K562 (cell line): ENCODE data around the gene RAB5B. TPM values are rescaled to one million over a fixed set of nuclear protein-coding genes. Genes with fewer than 3 reads are reported as not detected.
"Not testable (repeated sequence)": the region's sequence is repeated elsewhere in the genome, so short reads cannot be mapped to it uniquely, and the experiment has no call there.

Experiments used
- ATAC-seq: fragments of 200-7000 bp; cut with Tn5 transposase; 3 replicates; pipeline ENCODE4 v1.9.1; 2020; ENCODE audit warnings: moderate library complexity
- BruUV-seq: library from RNA; stranded (reverse); fragments of 400-500 nt; replicated peaks from 2 replicates; lab custom pipeline; 2021; lab: Mats Ljungman, UMichigan
- CTCF ChIA-PET: fragments of 300-600 bp; formaldehyde crosslinking; extraction: SDS; loops from one replicate; lab custom pipeline; 2021; ENCODE audit warnings: low intra/inter-chr PET ratio; lab: Yijun Ruan, JAX
- POLR2A ChIA-PET: fragments of 300-600, 350-650 bp; sonication (Branson Sonifier 250); formaldehyde crosslinking; extraction: SDS; loops from one replicate; lab custom pipeline; 2021; ENCODE audit warnings: antibody characterized with exemption, inconsistent platforms; lab: Yijun Ruan, JAX
- DNase-seq, 4 experiments: peaks; one replicate each; pipeline versions ENCODE4 v3.0.0 to v3.0.0-alpha.2; 2011 to 2018; ENCODE audit warnings: low spot score in 3 of 4, mixed read lengths in 3 of 4; ENCODE audit errors: extremely low read depth in 1 of 4
- FAIRE-seq: peaks from 2 replicates; lab custom pipeline; 2011; peaks lifted over from hg19 to GRCh38; lab: Jason Lieb, UNC
- H2AFZ ChIP-seq: 2 replicates; pipeline ENCODE4 v1.6.0; 2011; ENCODE audit warnings: low read depth, low read length, control low read depth, inconsistent platforms
- H3K27ac ChIP-seq: fragments of 200-600 bp; 3 replicates; pipeline ENCODE4 v1.8.0; 2011; ENCODE audit warnings: low read depth, mild to moderate bottlenecking, control low read depth, inconsistent platforms, low read length, moderate library complexity, mixed read lengths; ENCODE audit errors: extremely low read depth
- H3K27me3 ChIP-seq, 2 experiments: fragments of 300-600 bp in 1 of 2; 2 replicates in 1 of 2; 3 replicates in 1 of 2; pipeline versions ENCODE4 v1.6.0 to v1.8.0; 2011; ENCODE audit warnings: inconsistent platforms in 2 of 2, low read length in 2 of 2, mild to moderate bottlenecking in 1 of 2, mixed read lengths in 1 of 2, moderate library complexity in 1 of 2; ENCODE audit not compliant: control insufficient read depth in 2 of 2, insufficient read depth in 2 of 2
- H3K36me3 ChIP-seq: fragments of 300-600 bp; 3 replicates; pipeline ENCODE4 v1.8.0; 2011; ENCODE audit warnings: mild to moderate bottlenecking, low read length, inconsistent platforms; ENCODE audit not compliant: control insufficient read depth, insufficient read depth
- H3K4me1 ChIP-seq, 2 experiments: fragments of 200-600 bp in 1 of 2; replicated peaks in 1 of 2; 2 replicates in 1 of 2; 3 replicates in 1 of 2; pipeline versions ENCODE4 v1.5.1 to v1.8.0; 2011; ENCODE audit warnings: inconsistent platforms in 2 of 2, low read length in 2 of 2, mild to moderate bottlenecking in 1 of 2, mixed read lengths in 1 of 2, moderate library complexity in 1 of 2; ENCODE audit not compliant: control insufficient read depth in 2 of 2, insufficient read depth in 2 of 2
- H3K4me2 ChIP-seq: 2 replicates; pipeline ENCODE4 v1.6.1; 2011; ENCODE audit warnings: low read length, control low read depth, inconsistent platforms, mixed read lengths; ENCODE audit not compliant: insufficient read depth
- H3K4me3 ChIP-seq: fragments of 200-600 bp; sonication (generic), shearing (Covaris generic); 2 replicates; pipeline ENCODE4 v1.5.1; 2016; ENCODE audit warnings: control low read depth, inconsistent platforms
- H3K79me2 ChIP-seq: fragments of 200-600 bp; 3 replicates; pipeline ENCODE4 v1.8.0; 2011; ENCODE audit warnings: low read length, inconsistent platforms; ENCODE audit not compliant: control insufficient read depth, insufficient read depth
- H3K9ac ChIP-seq, 2 experiments: 2 replicates each; pipeline versions ENCODE4 v1.6.0 to v1.6.1; 2011; ENCODE audit warnings: low read depth in 2 of 2, low read length in 2 of 2, control low read depth in 1 of 2, inconsistent platforms in 1 of 2, mild to moderate bottlenecking in 1 of 2, mixed read lengths in 1 of 2; ENCODE audit not compliant: insufficient read depth in 1 of 2
- H3K9me1 ChIP-seq: one replicate; pipeline ENCODE4 v1.6.0; 2011; ENCODE audit warnings: inconsistent platforms, mild to moderate bottlenecking, low read length, moderate library complexity; ENCODE audit not compliant: control insufficient read depth, insufficient read depth
- H3K9me3 ChIP-seq: replicated peaks from 2 replicates; pipeline ENCODE4 v1.5.1; 2011; ENCODE audit warnings: low read depth, low read length, inconsistent platforms; ENCODE audit not compliant: control insufficient read depth, insufficient read depth
- H4K20me1 ChIP-seq: replicated peaks from 2 replicates; pipeline ENCODE4 v1.6.1; 2011; ENCODE audit warnings: low read length, inconsistent platforms, mixed read lengths; ENCODE audit not compliant: control insufficient read depth, insufficient read depth
- FUS ChIP-seq: fragments of 200-400 bp; formaldehyde crosslinking; optimal IDR thresholded peaks from 2 replicates; pipeline ENCODE3; 2017; ENCODE audit warnings: low read depth, low read length
- GATAD2A ChIP-seq: fragments of 450-650 bp; IDR thresholded peaks from 2 replicates; pipeline ENCODE4 v1.6.1; 2017
- GTF2A2 ChIP-seq: IDR thresholded peaks from 2 replicates; pipeline ENCODE4 v1.6.1; 2016; ENCODE audit warnings: mild to moderate bottlenecking, missing genetic modification characterization, missing compliant biosample characterization
- KAT7 ChIP-seq: sonication (generic); formaldehyde crosslinking; IDR thresholded peaks from 2 replicates; pipeline ENCODE4 v1.8.0; 2022; ENCODE audit warnings: missing genetic modification reagents, mild to moderate bottlenecking, borderline replicate concordance
- MCM7 ChIP-seq, 2 experiments: fragments of 450-650 bp; IDR thresholded peaks; 2 replicates each; pipeline ENCODE4 v1.6.1; 2016 to 2018
- MTA1 ChIP-seq: fragments of 450-650 bp; IDR thresholded peaks from 2 replicates; pipeline ENCODE4 v1.6.1; 2017; ENCODE audit warnings: borderline replicate concordance
- NELFE ChIP-seq: IDR thresholded peaks from 2 replicates; pipeline ENCODE4 v1.6.1; 2011; ENCODE audit warnings: mild to moderate bottlenecking; ENCODE audit not compliant: insufficient read depth, insufficient read length
- STAT5B ChIP-seq: fragments of 250-450 bp; sonication (Bioruptor Pico); IDR thresholded peaks from 2 replicates; pipeline ENCODE4 v1.8.0; 2021; ENCODE audit warnings: mild to moderate bottlenecking, inconsistent platforms
- VEZF1 ChIP-seq: fragments of 200-800 bp; sonication (Bioruptor generic); IDR thresholded peaks from 2 replicates; pipeline ENCODE4 v1.6.1; 2017; ENCODE audit warnings: missing genetic modification characterization, missing compliant biosample characterization
- ZNF165 ChIP-seq: fragments of 250-450 bp; sonication (Bioruptor Pico); IDR thresholded peaks from 2 replicates; pipeline ENCODE4 v1.4.0; 2020; ENCODE audit warnings: borderline replicate concordance
- WGBS: fragments of 100-300 bp; shearing (Covaris generic); methylation state at CpG from one replicate; pipeline ENCODE4 v1.1.6; 2016; ENCODE audit warnings: low coverage, mixed read lengths; ENCODE audit not compliant: insufficient coverage; ENCODE audit errors: missing lambda C conversion rate; 5-methylcytosine and 5-hydroxymethylcytosine counted together
- in situ Hi-C: fragments of 300-500 bp; cut with MboI; formaldehyde crosslinking; loops from 4 replicates; pipeline ENCODE4 v1.15.0; 2018; ENCODE audit warnings: inconsistent platforms, mixed read lengths
- intact Hi-C: fragments of 100-400 bp; cut with micrococcal nuclease; formaldehyde crosslinking; loops from 2 replicates; pipeline ENCODE4 v1.14.2; 2022
- polyA plus RNA-seq, 8 experiments: library from polyadenylated mRNA; depleted of rRNA in 4 of 8; stranded (reverse) in 5 of 8; unstranded in 3 of 8; fragments of >200 nt; fragmentation: Nextera tagmentation in 2 of 8; fragmentation: Illumina TruSeq in 1 of 8; extraction: Ambion mirVana in 2 of 8; extraction: Trizol in 1 of 8; gene quantifications; 2 replicates each; pipeline versions ENCODE4 v1.2.1 to v1.2.3, GENCODE V29; 2011 to 2014; ENCODE audit warnings: inconsistent platforms in 1 of 8, missing spikeins in 1 of 8
- total RNA-seq, 7 experiments: library from RNA; depleted of rRNA in 6 of 7; stranded (reverse); fragments of >200 nt in 6 of 7; fragmentation: Illumina TruSeq in 2 of 7; extraction: Trizol in 2 of 7; gene quantifications; 2 replicates each; pipeline versions ENCODE4 v1.2.1 to v1.2.3, GENCODE V29; 2011 to 2021; ENCODE audit warnings: low replicate concordance in 1 of 7
- TF ChIP-seq, protein P1 (sequence below), 3 experiments: fragments of 200-800 bp in 1 of 3; sonication (Bioruptor generic) in 1 of 3; sonication (generic) in 1 of 3; formaldehyde crosslinking in 1 of 3; IDR thresholded peaks; 2 replicates each; pipeline versions ENCODE4 v1.6.1 to v1.8.0; 2016 to 2022; ENCODE audit warnings: mild to moderate bottlenecking in 2 of 3, missing compliant biosample characterization in 2 of 3, missing genetic modification characterization in 2 of 3, missing genetic modification reagents in 1 of 3

The RAB5B gene
- total and polyA plus RNA-seq, 9 of the 15 experiments (the other 6 are each of a cell fraction or from before 2014, with no cell fraction given), result 6.8 to 73.8 (median 25.2) TPM

DNA sequence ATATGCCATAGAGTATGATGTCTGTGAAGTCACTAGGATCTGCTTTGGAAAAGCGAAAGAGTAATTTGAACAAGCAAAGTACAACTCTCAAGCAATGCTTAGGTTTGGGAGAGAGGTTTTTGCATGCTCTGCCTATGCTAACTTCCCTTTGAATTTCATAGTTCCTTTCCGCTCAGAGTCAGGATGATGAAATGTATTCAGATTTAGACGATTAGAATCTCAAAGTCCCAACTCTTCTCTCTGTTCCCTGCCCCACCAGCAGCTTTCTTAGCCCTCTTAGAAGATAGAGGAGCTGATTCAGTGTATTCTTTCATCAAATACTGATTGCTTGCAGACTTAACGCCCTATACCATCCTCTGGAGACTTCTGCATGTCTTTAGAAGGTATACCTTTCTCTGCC is 11.5 kb downstream of the RAB5B start:
- no peaks in the 10 kb centered on the region for H3K27me3 ChIP-seq
- no peak overlapping the region for H3K4me2 ChIP-seq
- peaks cover 44% of the 10 kb centered on the region for H3K36me3 ChIP-seq
- no peaks in the 10 kb centered on the region for H3K9me1 ChIP-seq
- H3K9ac ChIP-seq, result no peak overlapping the region
- H3K9me3 ChIP-seq, result no peaks in the 10 kb centered on the region
- H2AFZ ChIP-seq, result no peak overlapping the region
- WGBS, result 57% methylated on average over 4 of the region's 4 CpGs
- DNase-seq (no peak), FAIRE-seq (no peak), ATAC-seq (no peak)
- H3K79me2 ChIP-seq, result no peaks in the 10 kb centered on the region; the same call in 2 of the 3 replicates
- intact Hi-C loops, result no loop called here
- peaks cover 7 to 9% of the 10 kb centered on the region in 2 experiments; a peak in 3 of 5 replicates for H3K4me1 ChIP-seq
- ChIA-PET POLR2A (interaction anchor here (0.7 to 5.9 kb wide), 4 partner anchors 11 to 25 kb away, joined by 3 to 49 read pairs (median 10); partner anchors contain the start of genes RAB5B and SUOX), CTCF (no interaction called here)
- BruUV-seq, result no TSS peak
- TF ChIP-seq MCM7 (IDR thresholded peaks at IDR 0.05), result no peak
- TF ChIP-seq STAT5B, result no peak
- no peak for TF ChIP-seq GATAD2A
- no peak for TF ChIP-seq VEZF1 (CRISPR knock-in tag)
- no peak for TF ChIP-seq NELFE
- TF ChIP-seq, protein P1, sequence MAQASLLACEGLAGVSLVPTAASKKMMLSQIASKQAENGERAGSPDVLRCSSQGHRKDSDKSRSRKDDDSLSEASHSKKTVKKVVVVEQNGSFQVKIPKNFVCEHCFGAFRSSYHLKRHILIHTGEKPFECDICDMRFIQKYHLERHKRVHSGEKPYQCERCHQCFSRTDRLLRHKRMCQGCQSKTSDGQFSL (CRISPR knock-in tag; IDR thresholded peaks at IDR 0.05), result no peak
- TF ChIP-seq, protein P1 (tag; IDR thresholded peaks at IDR 0.05), result no peak
- TF ChIP-seq FUS, result no peak
- TF ChIP-seq KAT7 (CRISPR knock-in tag), result no peak
- no peak for TF ChIP-seq MTA1
- TF ChIP-seq GTF2A2, result no peak
- no peak for TF ChIP-seq ZNF165 (CRISPR knock-in tag)
- in situ Hi-C loops, result no loop called here
- H3K27ac ChIP-seq, result no peak overlapping the region
- H3K4me3 ChIP-seq, result no peak overlapping the region
- H4K20me1 ChIP-seq, result no peaks in the 10 kb centered on the region

- H3K27me3 ChIP-seq, H3K4me1 ChIP-seq, H4K20me1 ChIP-seq, H3K27ac ChIP-seq, H2AFZ ChIP-seq, ATAC-seq, in situ Hi-C loops, CTCF ChIA-PET, DNase-seq, H3K79me2 ChIP-seq, FAIRE-seq, H3K4me3 ChIP-seq, H3K9me1 ChIP-seq, H3K4me2 ChIP-seq, intact Hi-C loops, H3K9ac ChIP-seq, H3K9me3 ChIP-seq: not testable (repeated sequence)
- peaks cover 50% of the 10 kb centered on the region for H3K36me3 ChIP-seq
- POLR2A ChIA-PET, result interaction anchor here (1.0 to 5.9 kb wide), 3 partner anchors 10 to 20 kb away, joined by 6 to 49 read pairs (median 15); partner anchors contain the start of genes RAB5B and SUOX
- 91% methylated on average over 7 of the region's 7 CpGs for WGBS
- TSS peak; percentile 11 for BruUV-seq
These were observed 12.1 kb downstream of the RAB5B start for GRCh38 chr12:55985976-55986375.
